Parathyroid adenoma (tissue), 2 donors: Measurements from ENCODE around the gene DOK3.
A peak's percentile ranks its signal among the peaks of the same experiment; 100 is the strongest.

ENCODE experiments used
- H2AFZ ChIP-seq: fragments of 300-600 bp; sonication (generic); one replicate; pipeline ENCODE4 v1.7.0; 2017; ENCODE audit warnings: antibody characterized with exemption, mild to moderate bottlenecking
- H3K27ac ChIP-seq: fragments of 300-600 bp; sonication (generic); one replicate; pipeline ENCODE4 v1.7.0; 2017
- H3K27me3 ChIP-seq: fragments of 300-600 bp; sonication (generic); one replicate; pipeline ENCODE4 v1.7.0; 2017; ENCODE audit warnings: low read length; ENCODE audit not compliant: control insufficient read depth, insufficient read depth
- H3K36me3 ChIP-seq: fragments of 300-600 bp; sonication (generic); one replicate; pipeline ENCODE4 v1.7.0; 2017; ENCODE audit warnings: low read length; ENCODE audit not compliant: control insufficient read depth, insufficient read depth
- H3K4me1 ChIP-seq: fragments of 300-600 bp; sonication (generic); one replicate; pipeline ENCODE4 v1.7.0; 2017; ENCODE audit warnings: control low read depth
- H3K4me2 ChIP-seq: fragments of 300-600 bp; sonication (generic); one replicate; pipeline ENCODE4 v1.7.0; 2017; ENCODE audit warnings: low read length
- H3K4me3 ChIP-seq: fragments of 300-600 bp; sonication (generic); one replicate; pipeline ENCODE4 v1.7.0; 2017; ENCODE audit warnings: low read depth, low read length
- H3K79me2 ChIP-seq: fragments of 300-600 bp; sonication (generic); one replicate; pipeline ENCODE4 v1.7.0; 2017; ENCODE audit warnings: control low read depth
- H3K9ac ChIP-seq: fragments of 300-600 bp; sonication (generic); one replicate; pipeline ENCODE4 v1.7.0; 2017; ENCODE audit warnings: mild to moderate bottlenecking
- H3K9me3 ChIP-seq: fragments of 300-600 bp; sonication (generic); one replicate; pipeline ENCODE4 v1.7.0; 2017; ENCODE audit warnings: low read length; ENCODE audit not compliant: control insufficient read depth
- CTCF ChIP-seq: fragments of 300-600 bp; sonication (generic); IDR thresholded peaks from one replicate; pipeline ENCODE4 v1.7.0; 2017; ENCODE audit warnings: antibody characterized with exemption, mild to moderate bottlenecking
- donor health status: primary hyperparathyroidism.

DOK3 gene

GRCh38 chr5:177515580-177515979, 6.0 kb upstream of the DOK3 start:
- Histone ChIP-seq H3K27me3 (no peaks in the 10 kb centered on the region), H3K4me2 (peak overlapping the region; percentile 94), H3K4me3 (peak overlapping the region; percentile 81), H3K9me3 (no peaks in the 10 kb centered on the region), H3K9ac (no peak overlapping the region), H3K27ac (no peak overlapping the region), H3K36me3 (no peaks in the 10 kb centered on the region), H3K79me2 (peaks cover 13% of the 10 kb centered on the region), H3K4me1 (no peaks in the 10 kb centered on the region), H2AFZ (no peak overlapping the region)
- no peak for TF ChIP-seq CTCF

GRCh38 chr5:177514541-177514940, 4.9 kb upstream of the DOK3 start:
- H3K9me3 ChIP-seq = no peaks in the 10 kb centered on the region
- H3K4me1 ChIP-seq = no peaks in the 10 kb centered on the region
- no peak overlapping the region for H2AFZ ChIP-seq
- H3K27ac ChIP-seq = no peak overlapping the region
- H3K4me2 ChIP-seq = no peak overlapping the region
- H3K4me3 ChIP-seq = no peak overlapping the region
- no peaks in the 10 kb centered on the region for H3K27me3 ChIP-seq
- no peaks in the 10 kb centered on the region for H3K36me3 ChIP-seq
- no peak for TF ChIP-seq CTCF
- no peak overlapping the region for H3K9ac ChIP-seq
- H3K79me2 ChIP-seq = peaks cover 10% of the 10 kb centered on the region

GRCh38 chr5:177513500-177513899, 3.9 kb upstream of the DOK3 start:
- H3K4me1 ChIP-seq = no peaks in the 10 kb centered on the region
- no peak overlapping the region for H3K9ac ChIP-seq
- no peak overlapping the region for H3K4me3 ChIP-seq
- no peak for TF ChIP-seq CTCF
- H3K79me2 ChIP-seq = peaks cover 9% of the 10 kb centered on the region
- no peak overlapping the region for H2AFZ ChIP-seq
- no peak overlapping the region for H3K4me2 ChIP-seq
- H3K27me3 ChIP-seq = no peaks in the 10 kb centered on the region
- no peak overlapping the region for H3K27ac ChIP-seq
- no peaks in the 10 kb centered on the region for H3K36me3 ChIP-seq
- no peaks in the 10 kb centered on the region for H3K9me3 ChIP-seq

GRCh38 chr5:177512736-177513380, 3.2 kb upstream of the DOK3 start:
- Histone ChIP-seq H3K79me2 (peaks cover 9% of the 10 kb centered on the region), H3K4me2 (no peak overlapping the region), H2AFZ (no peak overlapping the region), H3K27me3 (no peaks in the 10 kb centered on the region), H3K9me3 (no peaks in the 10 kb centered on the region), H3K27ac (no peak overlapping the region), H3K4me3 (no peak overlapping the region), H3K36me3 (no peaks in the 10 kb centered on the region), H3K9ac (no peak overlapping the region), H3K4me1 (no peaks in the 10 kb centered on the region)
- no peak for TF ChIP-seq CTCF
